Stimulated activated CD8-positive, alpha-beta memory T cell treated with anti-CD3 and anti-CD28 coated beads, Interleukin-7, amount 100 ng/mL, for 24 hours (primary cell): ENCODE data around the gene LINC01488.

Source experiments
- DNase-seq: peaks from one replicate; pipeline ENCODE4 v3.0.0-alpha.2; 2020; ENCODE audit warnings: low read depth

Gene LINC01488

GRCh38 chr11:69445131-69445470 lies 36.4 kb upstream of the LINC01488 start:
- DNase-seq, result no peak

GRCh38 chr11:69446108-69446507 lies 35.4 kb upstream of the LINC01488 start:
- DNase-seq, result no peak

GRCh38 chr11:69447786-69448185 lies 33.7 kb upstream of the LINC01488 start:
- no peak for DNase-seq

GRCh38 chr11:69448471-69449284 lies 32.8 kb upstream of the LINC01488 start:
- no peak for DNase-seq

GRCh38 chr11:69449320-69450063 lies 32.0 kb upstream of the LINC01488 start:
- no peak for DNase-seq

- no peak for DNase-seq
Measured at GRCh38 chr11:69450064-69450856, 31.2 kb upstream of the LINC01488 start.

GRCh38 chr11:69450857-69451220 lies 30.6 kb upstream of the LINC01488 start:
- DNase-seq, result no peak

- no peak for DNase-seq
Measured at GRCh38 chr11:69451289-69451688, 30.2 kb upstream of the LINC01488 start.

- no peak for DNase-seq
Measured at GRCh38 chr11:69452206-69452987, 29.1 kb upstream of the LINC01488 start.

- DNase-seq, result no peak
Measured at GRCh38 chr11:69453151-69453550, 28.3 kb upstream of the LINC01488 start.

GRCh38 chr11:69454018-69454417 lies 27.4 kb upstream of the LINC01488 start:
- DNase-seq, result no peak

GRCh38 chr11:69455969-69456368 lies 25.5 kb upstream of the LINC01488 start:
- DNase-seq, result no peak

GRCh38 chr11:69456712-69457111 lies 24.8 kb upstream of the LINC01488 start:
- DNase-seq, result no peak

- no peak for DNase-seq
Measured at GRCh38 chr11:69459848-69460539, 21.5 kb upstream of the LINC01488 start.

- DNase-seq, result no peak
Measured at GRCh38 chr11:69460540-69461257, 20.8 kb upstream of the LINC01488 start.

GRCh38 chr11:69461272-69461962 lies 20.0 kb upstream of the LINC01488 start:
- DNase-seq, result no peak

- no peak for DNase-seq
Measured at GRCh38 chr11:69462106-69462951, 19.1 kb upstream of the LINC01488 start.

- no peak for DNase-seq
Measured at GRCh38 chr11:69463181-69463994, 18.1 kb upstream of the LINC01488 start.
